NCI-H82 (cell line): ENCODE measurements around the gene P3H1.
"Not testable (repeated sequence)": the region's sequence is repeated elsewhere in the genome, so short reads cannot be mapped to it uniquely, and the experiment has no call there.

Experiments
- DNase-seq: peaks from one replicate; lab custom pipeline; 2025; lab: John Stamatoyannopoulos, UW

The P3H1 gene

DNA sequence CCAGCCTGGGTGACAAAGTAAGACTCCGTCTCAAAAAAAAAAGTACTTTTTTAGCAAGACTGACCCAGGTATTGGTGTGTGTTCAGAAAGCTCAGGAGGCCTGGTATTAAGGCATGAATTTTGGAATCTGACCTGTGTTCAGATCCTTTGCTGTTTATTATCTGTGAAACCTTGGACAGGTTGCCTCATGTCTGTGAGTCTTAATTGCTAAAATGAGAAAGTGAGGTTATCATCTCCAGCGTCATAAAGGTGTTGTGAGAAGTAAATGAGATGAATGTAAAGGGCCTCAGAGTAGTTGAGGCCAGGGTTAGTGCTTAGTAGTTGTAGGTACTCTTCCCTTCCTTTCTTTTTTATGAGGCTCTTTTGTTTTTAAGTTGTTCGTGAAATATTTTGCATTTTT lies 3.0 kb upstream of the P3H1 start:
- no peak for DNase-seq

DNA sequence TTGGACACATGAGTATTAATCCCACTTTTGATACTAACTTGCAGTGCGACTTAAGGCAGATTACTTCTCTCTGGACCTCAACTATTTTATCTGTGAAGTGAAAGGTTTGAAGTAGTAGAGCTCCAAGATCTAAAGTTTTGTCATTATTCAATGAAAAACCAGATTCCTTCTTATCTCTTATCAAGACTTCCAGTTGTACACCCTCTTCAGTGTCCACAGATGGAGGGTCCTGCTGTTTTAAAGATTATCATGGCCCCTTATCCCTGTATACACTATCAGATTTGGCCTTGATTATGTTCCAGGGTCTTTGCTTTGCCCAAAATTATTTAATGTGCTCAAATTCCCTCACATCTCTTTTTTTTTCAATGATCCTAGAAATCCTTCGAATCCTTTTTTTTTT lies 1.3 kb upstream of the P3H1 start:
- no peak for DNase-seq

DNA sequence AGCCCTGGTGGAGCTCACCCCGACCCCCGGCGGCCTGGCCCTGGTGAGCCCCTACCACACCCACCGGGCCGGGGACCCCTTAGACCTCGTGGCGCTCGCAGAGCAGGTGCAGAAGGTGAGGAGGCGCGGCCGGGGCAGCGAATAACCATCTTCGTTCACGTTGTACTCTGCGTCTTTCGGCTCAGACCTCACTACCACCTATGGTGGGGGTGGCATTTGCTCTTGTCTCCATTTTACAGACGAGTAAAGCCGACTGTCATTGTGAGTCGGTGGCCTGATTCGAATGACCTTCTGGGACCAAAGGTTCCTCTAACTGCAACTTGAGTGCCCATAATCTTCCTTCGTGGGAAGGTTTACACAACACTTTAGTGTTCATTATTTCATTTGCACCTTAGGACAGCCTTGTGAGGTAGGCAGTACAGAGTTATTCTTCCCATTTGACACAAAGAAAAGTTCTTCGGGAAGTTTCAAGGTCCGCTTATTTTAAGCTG lies 727 bp upstream of the P3H1 start:
- peak; percentile 76 for DNase-seq

DNA sequence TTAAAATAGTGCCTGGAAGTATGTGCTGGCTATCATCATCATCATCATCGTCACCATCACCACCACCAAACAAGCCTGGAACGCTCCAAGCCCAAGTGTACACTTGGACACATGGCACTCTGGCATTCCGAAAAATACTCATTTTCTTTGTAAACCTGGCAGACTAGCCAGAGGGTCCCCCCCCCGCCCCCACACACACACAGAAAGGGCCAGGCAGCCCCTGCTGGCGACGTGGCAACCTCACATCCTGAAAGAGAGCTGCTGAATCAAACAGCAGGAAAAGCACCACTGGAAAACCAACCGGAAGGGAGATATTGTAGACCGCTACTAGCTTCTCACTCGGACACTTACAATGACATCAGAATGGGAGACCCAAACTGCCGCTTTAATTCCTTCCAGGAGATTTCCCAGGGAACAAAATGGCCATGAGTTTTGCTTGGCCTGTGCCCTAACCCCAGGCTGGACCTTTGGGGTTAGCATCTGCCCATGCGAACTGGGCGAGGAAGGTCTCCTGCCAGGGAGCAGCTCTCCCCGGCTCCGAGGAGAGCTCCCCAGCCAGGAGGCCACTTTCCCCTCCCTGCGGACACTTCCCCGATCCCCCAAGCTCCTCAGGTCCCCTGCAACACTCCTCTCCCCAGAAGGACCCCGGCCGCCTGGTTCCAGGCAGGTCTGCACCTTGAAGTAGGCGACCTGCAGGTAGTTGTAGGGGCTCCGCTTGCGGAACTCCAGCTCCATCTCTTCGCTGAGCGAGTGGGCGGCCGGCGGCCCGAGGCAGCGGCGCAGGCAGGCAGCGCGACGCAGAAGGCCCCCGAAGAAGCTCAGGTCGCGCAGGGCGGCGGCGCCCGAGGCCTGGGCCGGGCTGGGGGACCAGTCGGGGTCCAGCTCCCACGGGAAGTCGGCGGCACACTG lies 742 bp downstream of the P3H1 start:
- peak; percentile 83 for DNase-seq

DNA sequence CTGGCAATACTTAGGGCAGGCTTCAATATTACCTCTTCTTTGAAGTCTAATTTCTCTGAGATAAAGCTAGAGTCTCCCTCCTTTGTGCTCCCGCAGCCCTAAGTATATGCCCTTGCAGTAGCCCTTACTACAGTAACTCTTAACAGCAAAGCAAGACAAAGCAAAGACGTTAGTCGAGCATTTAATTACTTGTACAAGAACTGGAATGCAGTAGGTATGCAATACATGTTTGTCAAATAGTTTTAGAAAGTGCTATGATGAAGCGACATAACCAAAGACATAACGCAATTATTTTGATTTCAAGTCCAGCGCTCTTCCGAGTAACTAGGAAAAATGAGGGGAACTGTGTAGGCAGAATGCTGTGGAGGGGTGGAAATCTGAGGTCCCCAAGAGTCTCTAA lies 1.6 kb downstream of the P3H1 start:
- no peak for DNase-seq

DNA sequence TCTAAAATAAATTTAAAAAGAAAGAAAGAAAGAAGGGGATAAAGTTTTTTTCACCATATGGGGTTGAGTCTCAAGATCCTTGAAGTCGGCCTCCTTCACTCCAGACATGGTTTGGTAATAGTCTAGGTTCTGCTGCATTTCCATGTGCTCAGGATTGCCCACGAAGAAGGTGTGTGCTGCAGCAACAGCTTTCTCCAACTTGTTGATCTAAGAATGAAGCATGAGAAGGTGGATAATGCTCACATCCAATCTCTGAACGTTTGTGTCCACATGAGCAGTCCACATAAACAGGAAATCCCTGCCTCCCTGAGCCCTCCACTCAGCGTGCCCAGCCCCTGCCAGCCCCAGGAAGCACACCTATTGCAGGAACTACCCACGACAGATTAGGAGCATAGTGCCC lies 4.6 kb downstream of the P3H1 start:
- no peak for DNase-seq

DNA sequence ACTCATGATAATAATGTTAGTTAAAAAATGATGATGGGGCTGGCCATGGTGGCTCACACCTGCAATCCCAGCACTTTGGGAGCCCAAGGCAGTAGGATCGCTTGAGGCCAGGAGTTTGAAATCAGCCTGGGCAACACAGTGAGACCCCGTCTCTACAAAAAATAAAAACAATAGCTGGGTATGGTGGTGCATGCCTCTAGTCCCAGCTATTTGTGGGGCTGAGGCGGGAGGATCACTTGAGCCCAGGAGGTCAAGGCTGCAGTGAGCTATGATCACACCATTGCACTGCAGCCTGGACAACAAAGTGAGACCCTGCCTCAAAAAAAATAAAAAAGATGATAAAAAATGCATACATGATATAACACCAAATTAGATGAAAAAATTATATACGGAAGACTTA lies 5.3 kb downstream of the P3H1 start:
- no peak for DNase-seq

DNA sequence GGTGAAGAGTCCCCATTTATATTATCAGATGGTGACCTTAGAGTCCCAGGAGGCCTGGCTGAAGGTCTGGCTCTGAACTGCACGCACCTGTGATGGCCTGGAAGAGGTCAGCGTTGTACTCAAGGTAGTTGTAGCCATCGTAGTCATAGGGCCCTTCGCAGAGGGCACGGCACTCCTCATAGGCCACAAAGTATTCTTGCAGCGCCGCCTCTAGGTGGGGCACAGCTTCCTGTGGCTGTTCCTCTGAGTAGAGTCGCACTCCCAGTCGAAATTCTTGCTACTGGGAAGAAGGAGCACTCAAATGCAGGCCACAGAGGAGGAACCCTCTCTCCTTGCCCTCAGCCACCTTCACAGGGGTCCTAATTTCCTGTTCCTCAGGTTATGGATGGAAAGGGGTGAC lies 7.7 kb downstream of the P3H1 start:
- DNase-seq: no peak

DNA sequence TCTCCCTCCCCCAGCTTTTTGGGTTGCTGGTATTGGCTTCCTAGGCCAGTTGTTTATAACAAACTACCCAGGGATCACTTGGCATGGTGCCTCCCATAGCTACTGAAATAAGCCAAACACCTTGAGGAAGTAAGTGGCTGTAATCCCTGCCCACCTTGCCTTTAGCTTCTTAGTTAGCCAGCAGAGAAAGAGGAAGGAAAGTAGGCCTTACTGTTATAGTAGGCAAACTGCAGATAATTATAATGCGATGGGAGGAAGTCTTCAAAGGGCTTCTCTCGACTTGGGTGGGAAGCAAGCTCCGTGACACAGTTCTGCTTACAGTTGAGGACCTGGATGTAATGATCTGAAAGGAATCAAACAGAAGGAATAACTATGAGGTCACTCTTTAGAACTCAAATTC lies 8.2 kb downstream of the P3H1 start:
- no peak for DNase-seq

DNA sequence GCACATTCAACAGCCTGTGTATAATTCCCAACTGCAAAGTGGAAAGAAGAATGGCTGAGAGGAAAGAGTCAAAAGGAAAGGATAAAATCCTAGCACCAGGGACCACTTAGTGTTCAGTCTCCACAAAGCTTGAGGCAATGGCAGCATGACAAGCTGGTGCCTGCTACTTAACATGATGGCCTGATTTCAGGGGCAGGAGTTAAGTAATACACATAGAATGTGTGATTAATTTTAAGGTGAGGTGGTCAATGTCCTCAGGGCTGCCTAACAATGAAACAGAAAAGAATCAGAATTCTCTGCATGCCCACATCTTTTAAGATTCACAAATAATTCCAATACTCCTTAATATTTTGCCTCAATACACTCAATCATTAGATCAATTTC lies 8.9 kb downstream of the P3H1 start:
- DNase-seq: no peak

DNA sequence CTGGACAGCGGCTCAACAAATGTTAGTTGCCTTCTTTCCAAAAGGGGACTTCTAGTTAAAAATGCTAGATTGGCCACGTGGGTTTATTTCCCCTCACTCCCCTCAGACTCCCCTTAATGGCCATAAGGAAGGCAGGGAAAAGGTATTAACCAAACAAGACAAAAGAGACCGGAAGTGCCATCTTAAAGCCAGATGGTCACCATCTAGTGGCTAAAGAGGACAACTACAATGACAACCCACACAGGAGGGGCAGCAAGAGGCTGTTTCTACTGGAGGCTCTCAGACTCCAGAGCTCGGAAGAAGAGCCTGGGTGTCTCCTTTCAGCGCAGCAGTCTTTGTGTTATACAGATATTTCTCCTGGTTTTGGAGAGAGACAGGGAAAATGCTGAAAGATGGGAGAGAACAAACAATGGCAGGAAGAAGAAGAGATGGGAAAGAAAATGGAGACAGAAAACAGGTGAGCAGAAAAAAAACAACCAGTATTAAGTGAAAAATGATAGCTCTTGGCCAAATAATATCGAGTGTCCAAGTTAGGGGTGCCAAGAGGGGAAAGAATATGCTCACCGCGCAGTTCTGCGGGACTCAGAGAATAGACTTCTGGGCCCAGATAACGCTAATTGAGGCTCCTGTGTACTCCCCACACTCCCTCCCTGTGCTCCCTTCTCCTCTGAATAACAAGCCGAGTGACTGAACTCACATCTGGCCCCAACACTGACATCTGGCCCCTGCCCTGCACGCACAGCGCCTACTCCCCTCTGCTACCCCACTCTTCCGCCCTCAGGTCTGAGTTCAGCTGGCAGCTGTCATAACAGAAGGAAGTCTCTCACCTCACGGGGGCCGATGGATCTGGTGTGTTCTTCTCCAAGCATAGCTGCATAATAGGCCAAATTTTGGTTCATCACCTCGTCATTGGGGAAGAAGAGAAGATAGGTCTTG lies 9.6 kb downstream of the P3H1 start:
- DNase-seq: peak; percentile 94

DNA sequence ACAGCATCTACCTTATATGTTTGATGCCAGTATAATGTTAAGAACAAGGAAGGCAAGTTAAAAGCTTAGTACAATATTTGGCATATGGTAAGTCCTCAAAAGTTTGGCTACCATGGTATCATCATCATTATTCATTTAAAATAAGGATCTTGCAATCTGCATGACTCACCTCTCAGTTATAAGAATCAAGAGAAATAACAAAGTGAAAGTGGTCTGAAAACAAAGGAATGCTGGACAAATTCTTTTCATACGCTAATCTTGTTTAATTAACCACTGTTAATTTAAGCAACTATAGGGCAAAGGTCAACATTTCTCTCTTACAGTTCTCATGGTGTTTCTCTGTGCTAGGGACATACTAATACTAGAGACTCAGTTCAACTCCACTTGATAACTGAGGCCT lies 13.8 kb downstream of the P3H1 start:
- DNase-seq: no peak

DNA sequence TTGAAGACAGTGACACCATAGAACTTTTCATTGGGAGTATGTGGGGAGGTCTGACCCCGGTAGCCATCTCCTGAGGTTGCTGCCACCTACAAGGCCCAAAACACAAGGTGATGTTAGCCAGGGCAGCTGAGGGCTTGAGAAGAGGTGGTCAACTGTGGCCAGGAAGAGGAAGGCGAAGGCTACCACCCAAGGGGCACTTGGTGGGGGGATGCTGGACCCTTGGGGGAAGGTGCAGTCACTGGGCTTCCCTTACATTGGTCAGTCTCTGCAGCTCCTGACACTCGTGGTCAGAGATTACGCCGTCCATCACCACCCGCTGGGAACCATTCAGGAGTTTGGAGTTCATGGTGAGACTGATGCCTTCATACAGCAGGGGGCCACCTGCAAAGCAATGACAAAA lies 14.5 kb downstream of the P3H1 start:
- no peak for DNase-seq

DNA sequence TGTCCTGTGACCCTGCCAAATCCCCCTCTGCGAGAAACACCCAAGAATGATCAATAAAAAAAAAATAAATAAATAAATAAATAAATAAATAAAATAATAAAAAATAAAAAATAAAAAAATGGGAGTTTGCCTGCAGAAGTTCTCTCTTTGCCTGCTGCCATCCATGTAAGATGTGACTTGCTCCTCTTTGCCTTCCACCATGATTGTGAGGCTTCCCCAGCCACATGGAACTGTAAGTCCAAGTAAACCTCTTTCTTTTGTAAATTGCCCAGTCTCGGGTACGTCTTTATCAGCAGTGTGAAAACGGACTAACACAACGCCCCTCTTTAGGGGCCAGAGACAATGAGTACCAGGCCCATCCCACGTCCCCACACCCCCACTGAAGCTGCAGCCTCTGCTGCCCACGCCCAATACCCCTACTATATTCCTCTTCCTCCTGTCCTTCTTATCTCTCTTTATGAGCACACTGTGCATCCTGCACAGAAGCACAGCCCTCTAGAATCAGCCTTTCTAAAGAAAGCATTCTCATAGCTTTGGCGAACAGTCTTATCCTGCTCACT lies 15.2 kb downstream of the P3H1 start:
- not testable (repeated sequence) for DNase-seq

DNA sequence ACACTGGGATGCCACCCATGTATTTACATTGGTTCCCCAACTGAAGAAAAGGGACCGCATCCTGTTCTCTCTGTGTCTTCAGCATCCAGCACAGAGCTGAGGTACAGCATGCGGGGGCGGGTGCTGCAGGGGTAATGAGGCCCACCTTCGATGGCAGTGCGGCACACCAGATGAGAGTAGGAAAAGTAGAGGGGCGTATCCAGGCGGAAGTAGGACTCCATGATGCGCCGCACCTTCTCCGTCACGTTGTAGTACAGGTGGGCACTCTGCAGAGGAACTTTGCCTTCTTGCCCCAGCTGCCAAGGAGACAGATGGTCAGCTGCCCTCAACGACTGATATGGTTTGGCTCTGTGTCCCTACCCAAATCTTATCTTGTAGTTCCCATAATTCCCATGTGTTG lies 16.8 kb downstream of the P3H1 start:
- DNase-seq: no peak

DNA sequence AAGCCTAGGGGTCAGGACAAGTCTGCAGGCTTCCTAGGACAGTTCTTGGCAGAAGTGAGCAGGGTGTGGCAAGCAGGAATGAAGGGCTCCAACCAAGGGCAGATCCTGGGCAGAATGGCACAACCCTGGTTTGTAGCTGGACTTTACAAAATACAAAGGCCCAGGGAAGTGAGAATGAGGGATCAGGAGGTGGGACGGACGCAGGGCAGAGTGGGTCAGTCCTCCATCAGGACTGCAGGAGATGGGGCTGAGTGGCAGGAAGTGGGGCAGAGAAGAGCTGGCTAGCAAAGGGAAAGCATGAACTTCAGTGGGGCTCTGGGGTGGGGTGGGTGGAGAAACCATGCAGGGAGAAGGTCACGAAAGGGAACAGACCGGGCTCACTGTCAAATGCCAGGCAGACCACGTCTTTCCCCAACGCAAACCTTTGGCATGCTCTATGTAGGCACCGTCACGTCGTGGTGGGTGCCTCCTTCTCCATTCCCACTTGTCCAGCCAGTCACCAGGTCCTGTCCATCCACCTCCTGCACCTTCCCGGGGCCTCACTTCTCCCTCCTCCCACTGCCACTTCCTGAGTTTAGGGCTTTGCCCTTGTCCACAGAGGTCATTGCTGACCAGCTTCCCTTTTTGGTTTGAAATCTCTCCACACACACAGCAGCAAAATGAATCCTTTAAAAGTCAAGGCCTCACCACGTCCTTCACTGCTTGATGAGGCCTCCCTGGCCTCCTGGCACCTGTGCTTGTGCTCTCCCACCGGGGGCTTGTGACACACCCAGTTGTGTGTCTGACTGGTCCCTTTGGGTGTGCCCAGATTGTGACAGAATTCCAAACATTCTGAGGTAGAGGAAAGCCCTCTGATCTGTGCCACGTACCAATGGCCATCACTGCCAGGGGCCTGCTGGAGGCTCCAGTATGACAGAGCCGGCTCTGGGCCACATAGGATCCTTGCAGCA lies 18.1 kb downstream of the P3H1 start:
- DNase-seq: no peak

DNA sequence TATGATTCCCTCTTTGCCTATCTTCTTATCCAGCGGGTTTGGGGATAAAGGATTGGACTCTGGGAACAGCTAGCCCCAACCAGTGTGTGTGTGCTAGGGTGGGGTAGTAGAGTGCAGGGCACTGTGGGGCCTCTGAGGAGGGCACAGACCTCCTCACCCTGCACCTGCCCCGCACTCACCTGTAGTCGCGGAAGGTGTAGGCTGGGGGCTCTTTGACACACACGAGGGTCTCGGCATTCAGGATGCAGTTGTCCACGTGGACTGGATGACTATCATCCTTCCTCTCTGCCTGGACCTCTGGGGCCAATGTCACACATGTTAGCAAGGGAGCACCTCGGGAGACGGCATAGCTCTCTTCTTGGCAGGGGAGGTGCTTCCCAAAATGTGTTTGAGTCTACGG lies 18.8 kb downstream of the P3H1 start:
- DNase-seq: no peak

DNA sequence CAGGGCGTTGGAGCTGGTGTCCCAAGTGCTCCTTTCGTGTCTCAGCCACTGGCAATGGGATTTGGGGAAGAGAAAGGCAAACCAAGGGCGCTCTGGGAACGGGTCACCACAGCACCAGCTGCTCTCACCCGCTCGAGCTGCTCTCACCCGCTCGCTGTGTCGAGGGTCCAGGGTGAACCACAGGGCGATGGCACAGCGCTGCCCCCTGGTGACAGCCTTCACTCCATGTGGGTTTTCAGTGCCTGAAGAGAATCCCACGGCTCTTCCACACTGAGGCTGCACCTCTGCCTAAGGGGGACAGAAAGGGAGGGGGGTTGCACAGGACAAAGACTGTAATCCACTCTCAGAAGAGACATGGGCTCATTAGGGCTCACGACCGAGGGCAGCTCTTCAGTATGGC lies 19.7 kb downstream of the P3H1 start:
- peak; percentile 90 for DNase-seq

DNA sequence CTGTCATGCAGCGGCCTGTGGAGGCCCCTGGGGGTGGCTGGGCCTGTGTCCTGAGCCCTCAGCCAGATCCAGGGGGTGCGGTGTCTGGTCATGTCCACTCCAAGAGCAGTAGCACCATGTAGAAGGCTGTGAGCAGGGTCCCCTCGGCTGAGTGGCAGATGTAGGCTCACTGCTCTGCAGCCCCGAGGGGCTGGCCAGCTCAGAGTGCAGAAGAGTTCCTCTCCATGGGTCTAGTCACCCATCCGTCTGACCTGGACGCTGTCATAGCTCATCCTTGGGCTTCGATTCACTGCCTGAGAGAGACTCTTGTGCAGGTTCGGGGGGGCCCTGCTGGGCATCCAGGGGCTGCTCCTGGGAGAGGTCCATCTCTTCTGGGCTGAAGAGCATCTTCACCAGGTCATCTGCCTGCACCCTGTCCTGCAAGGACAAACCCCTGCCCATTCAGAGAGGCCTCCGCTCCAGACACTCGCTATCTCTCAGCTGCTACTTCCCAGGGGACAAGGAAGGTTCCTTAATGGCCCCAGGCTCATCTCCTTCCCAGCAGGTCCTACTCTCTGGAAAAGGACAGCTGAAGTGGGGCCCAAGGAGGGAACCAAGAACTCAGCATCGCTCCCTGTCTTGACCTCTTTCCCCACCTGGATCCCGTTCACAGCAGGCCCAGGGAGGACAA lies 20.3 kb downstream of the P3H1 start:
- DNase-seq: no peak

DNA sequence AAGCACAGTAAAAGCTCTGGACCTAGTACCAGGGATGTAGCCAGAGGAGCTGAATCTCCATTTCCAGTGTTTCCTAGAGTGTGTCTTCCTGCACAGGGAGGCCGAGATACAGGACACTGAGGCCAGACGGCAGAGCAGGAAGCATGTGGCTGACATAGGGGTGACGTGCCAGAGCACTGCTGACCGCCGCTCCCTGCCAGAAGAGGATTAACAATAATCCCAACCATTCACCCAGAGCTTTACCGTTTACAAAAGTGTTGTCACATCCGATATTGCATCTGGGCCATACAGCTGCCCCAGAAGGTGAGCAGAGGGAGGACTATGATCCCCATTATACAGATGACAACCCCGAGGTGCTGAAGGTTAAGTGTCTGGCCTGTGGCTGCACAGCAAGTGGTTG lies 21.0 kb downstream of the P3H1 start:
- peak; percentile 88 for DNase-seq

DNA sequence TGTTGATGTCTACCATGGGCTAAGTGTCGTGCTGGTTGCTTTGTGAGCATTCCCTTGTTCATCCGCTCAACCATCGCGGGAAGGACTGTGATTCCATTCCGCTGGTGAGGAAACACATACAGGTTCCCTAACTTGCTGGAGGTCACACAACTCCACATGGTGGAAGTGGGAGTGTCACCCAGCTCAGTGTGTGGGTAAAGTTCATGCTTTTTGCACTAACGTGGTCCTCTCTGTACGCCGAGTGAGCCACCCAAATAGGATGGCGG lies 22.7 kb downstream of the P3H1 start:
- no peak for DNase-seq
